H9 (cell line): ENCODE data around the gene RUNX1. TPM values are rescaled to one million over a fixed set of nuclear protein-coding genes. Genes with fewer than 3 reads are reported as not detected.

Source experiments
- DNase-seq: peaks from one replicate; pipeline ENCODE4 v3.0.0-alpha.2; 2017
- H2AFZ ChIP-seq: one replicate; pipeline ENCODE4 v1.6.1; 2013; ENCODE audit warnings: mild to moderate bottlenecking, low read length, control low read depth, moderate library complexity
- H2AK5ac ChIP-seq: 2 replicates; pipeline ENCODE4 v1.6.1; 2013; ENCODE audit warnings: low read length, control low read depth, mixed read lengths; ENCODE audit not compliant: insufficient read length
- H2BK120ac ChIP-seq: one replicate; pipeline ENCODE4 v1.6.1; 2013; ENCODE audit warnings: low read depth, mild to moderate bottlenecking, low read length, control low read depth, inconsistent platforms; ENCODE audit not compliant: poor library complexity, severe bottlenecking
- H2BK12ac ChIP-seq: 2 replicates; pipeline ENCODE4 v1.6.1; 2013; ENCODE audit warnings: low read length, control low read depth, mixed read lengths, low read depth; ENCODE audit not compliant: insufficient read length
- H2BK15ac ChIP-seq: 2 replicates; pipeline ENCODE4 v1.6.1; 2013; ENCODE audit warnings: low read depth, low read length, control low read depth
- H2BK20ac ChIP-seq: one replicate; pipeline ENCODE4 v1.6.1; 2013; ENCODE audit warnings: low read depth, mild to moderate bottlenecking, low read length, control low read depth, inconsistent platforms; ENCODE audit not compliant: poor library complexity, severe bottlenecking
- H2BK5ac ChIP-seq: 2 replicates; pipeline ENCODE4 v1.6.1; 2013; ENCODE audit warnings: low read length, control low read depth, mixed read lengths; ENCODE audit not compliant: insufficient read length
- H3K14ac ChIP-seq: 2 replicates; pipeline ENCODE4 v1.6.1; 2013; ENCODE audit warnings: low read length, control low read depth; ENCODE audit not compliant: insufficient read depth
- H3K18ac ChIP-seq: 2 replicates; pipeline ENCODE4 v1.6.1; 2013; ENCODE audit warnings: low read depth, mild to moderate bottlenecking, mixed read lengths, low read length, control low read depth; ENCODE audit not compliant: insufficient read length
- H3K23ac ChIP-seq: 2 replicates; pipeline ENCODE4 v1.6.1; 2013; ENCODE audit warnings: low read length, control low read depth, mixed read lengths, low read depth; ENCODE audit not compliant: insufficient read length
- H3K23me2 ChIP-seq: 2 replicates; pipeline ENCODE4 v1.6.1; 2013; ENCODE audit warnings: low read depth, mild to moderate bottlenecking, mixed read lengths, low read length, control low read depth; ENCODE audit not compliant: insufficient read length, poor library complexity, severe bottlenecking
- H3K27ac ChIP-seq: 2 replicates; pipeline ENCODE4 v1.5.1; 2013; ENCODE audit warnings: low read length, control low read depth, mixed read lengths, low read depth; ENCODE audit not compliant: insufficient read length
- H3K27me3 ChIP-seq: 2 replicates; pipeline ENCODE4 v1.6.1; 2013; ENCODE audit warnings: low read length, control low read depth, inconsistent platforms; ENCODE audit not compliant: insufficient read depth
- H3K4ac ChIP-seq: 2 replicates; pipeline ENCODE4 v1.6.1; 2013; ENCODE audit warnings: low read depth, mild to moderate bottlenecking, control low read depth, inconsistent platforms, low read length, moderate library complexity
- H3K4me1 ChIP-seq: 2 replicates; pipeline ENCODE4 v1.6.1; 2013; ENCODE audit warnings: low read length, control low read depth, inconsistent platforms; ENCODE audit not compliant: insufficient read depth
- H3K4me2 ChIP-seq: 2 replicates; pipeline ENCODE4 v1.6.1; 2013; ENCODE audit warnings: low read length, control low read depth, mixed read lengths; ENCODE audit not compliant: insufficient read length, insufficient read depth
- H3K56ac ChIP-seq: 2 replicates; pipeline ENCODE4 v1.6.1; 2013; ENCODE audit warnings: low read depth, mild to moderate bottlenecking, mixed read lengths, low read length, control low read depth; ENCODE audit not compliant: insufficient read length
- H3K79me1 ChIP-seq: 2 replicates; pipeline ENCODE4 v1.6.1; 2013; ENCODE audit warnings: low read depth, mild to moderate bottlenecking, moderate library complexity, low read length, control low read depth, inconsistent platforms; ENCODE audit not compliant: insufficient read depth, poor library complexity, severe bottlenecking
- H3K79me2 ChIP-seq: 2 replicates; pipeline ENCODE4 v1.6.1; 2013; ENCODE audit warnings: low read length, control low read depth, inconsistent platforms; ENCODE audit not compliant: insufficient read depth
- H3K9ac ChIP-seq: 2 replicates; pipeline ENCODE4 v1.6.1; 2013; ENCODE audit warnings: low read length, control low read depth, mixed read lengths; ENCODE audit not compliant: insufficient read length; ENCODE audit errors: extremely low read depth
- H3K9me3 ChIP-seq: one replicate; pipeline ENCODE4 v1.6.1; 2013; ENCODE audit warnings: low read depth, low read length, inconsistent platforms; ENCODE audit not compliant: control insufficient read depth
- H3T11ph ChIP-seq: one replicate; pipeline ENCODE4 v1.6.1; 2013; ENCODE audit warnings: mild to moderate bottlenecking, low read length, control low read depth, inconsistent platforms
- H4K20me1 ChIP-seq: one replicate; pipeline ENCODE4 v1.6.1; 2013; ENCODE audit not compliant: control insufficient read depth, insufficient read length, insufficient read depth
- H4K5ac ChIP-seq: 2 replicates; pipeline ENCODE4 v1.6.1; 2013; ENCODE audit warnings: low read depth, mild to moderate bottlenecking, mixed read lengths, low read length, control low read depth; ENCODE audit not compliant: insufficient read length
- H4K8ac ChIP-seq: replicated peaks from 2 replicates; pipeline ENCODE4 v1.6.1; 2013; ENCODE audit warnings: low read length, control low read depth, mixed read lengths, low read depth; ENCODE audit not compliant: insufficient read length
- H4K91ac ChIP-seq: 2 replicates; pipeline ENCODE4 v1.6.1; 2013; ENCODE audit warnings: low read depth, mild to moderate bottlenecking, moderate library complexity, mixed read lengths, low read length, control low read depth; ENCODE audit not compliant: insufficient read length
- H3K27ac Mint-ChIP-seq, 3 experiments: 2 replicates in 2 of 3; 3 replicates in 1 of 3; pipeline ENCODE4 v1.8.0; 2020 to 2021; ENCODE audit warnings: mixed read lengths in 3 of 3, mild to moderate bottlenecking in 1 of 3, moderate library complexity in 1 of 3
- H3K27me3 Mint-ChIP-seq: 2 replicates; pipeline ENCODE4 v1.8.0; 2021; ENCODE audit warnings: low read depth, mild to moderate bottlenecking, moderate library complexity, mixed read lengths
- H3K36me3 Mint-ChIP-seq, 3 experiments: 2 replicates in 2 of 3; 3 replicates in 1 of 3; pipeline ENCODE4 v1.8.0; 2020 to 2021; ENCODE audit warnings: low read depth in 3 of 3, mixed read lengths in 3 of 3; ENCODE audit not compliant: insufficient read depth in 1 of 3
- H3K4me1 Mint-ChIP-seq, 2 experiments: 2 replicates each; pipeline ENCODE4 v1.8.0; 2020; ENCODE audit warnings: mixed read lengths in 2 of 2
- H3K4me3 Mint-ChIP-seq, 2 experiments: 2 replicates in 1 of 2; 3 replicates in 1 of 2; pipeline ENCODE4 v1.8.0; 2020 to 2021; ENCODE audit warnings: mild to moderate bottlenecking in 2 of 2, mixed read lengths in 2 of 2, moderate library complexity in 1 of 2
- H3K9me3 Mint-ChIP-seq, 2 experiments: 2 replicates in 1 of 2; 3 replicates in 1 of 2; pipeline ENCODE4 v1.8.0; 2020; ENCODE audit warnings: mild to moderate bottlenecking in 2 of 2, mixed read lengths in 2 of 2, moderate library complexity in 1 of 2
- CTCF ChIP-seq: fragments of 200-600 bp; sonication (generic); conservative IDR thresholded peaks from 3 replicates; pipeline ENCODE4 v1.8.0; 2021; ENCODE audit warnings: antibody characterized with exemption, mild to moderate bottlenecking
- WGBS: extraction: QIAGEN DNeasy Blood & Tissue Kit; methylation state at CpG from one replicate; pipeline ENCODE4 v1.1.7; 2013; ENCODE audit warnings: missing lambda C conversion rate, low lambda C conversion rate, mixed read lengths; ENCODE audit not compliant: insufficient read length; ENCODE audit errors: extremely low coverage; 5-methylcytosine and 5-hydroxymethylcytosine counted together
- total RNA-seq: library from RNA; stranded (reverse); gene quantifications from 2 replicates; pipeline ENCODE4 v1.2.1, GENCODE V29; 2021

The RUNX1 gene
- total RNA-seq, 1 experiment from 2014 or later: 0.72 TPM

GRCh38 chr21:34923202-34923601, 125.9 kb downstream of the RUNX1 start:
- H2AFZ ChIP-seq: no peak overlapping the region
- H2AK5ac ChIP-seq: no peak overlapping the region
- H4K5ac ChIP-seq: no peak overlapping the region
- Mint-ChIP-seq H3K27me3 (peaks cover 2% of the 10 kb centered on the region), H3K36me3 (no peaks in the 10 kb centered on the region), H3K4me3 (no peak overlapping the region), H3K9me3 (no peaks in the 10 kb centered on the region), H3K4me1 (no peaks in the 10 kb centered on the region), H3K27ac (no peak overlapping the region)
- no peak overlapping the region for H3K18ac ChIP-seq
- H2BK15ac ChIP-seq: no peak overlapping the region
- no peak overlapping the region for H4K8ac ChIP-seq
- no peak overlapping the region for H3K14ac ChIP-seq
- no peaks in the 10 kb centered on the region for H3K79me2 ChIP-seq
- H3K23me2 ChIP-seq: no peaks in the 10 kb centered on the region
- no peak overlapping the region for H3K23ac ChIP-seq
- H3K9me3 ChIP-seq: no peaks in the 10 kb centered on the region
- no peak overlapping the region for H2BK5ac ChIP-seq
- H2BK12ac ChIP-seq: no peak overlapping the region
- no peak for TF ChIP-seq CTCF
- DNase-seq: no peak
- no peaks in the 10 kb centered on the region for H3K27me3 ChIP-seq
- no peak overlapping the region for H3K4ac ChIP-seq
- no peak overlapping the region for H3K27ac ChIP-seq
- H4K91ac ChIP-seq: no peak overlapping the region
- WGBS: no CpG with 5 or more reads among the region's 4 CpGs
- no peaks in the 10 kb centered on the region for H4K20me1 ChIP-seq
- H3T11ph ChIP-seq: no peak overlapping the region
- H3K79me1 ChIP-seq: no peaks in the 10 kb centered on the region
- no peak overlapping the region for H3K9ac ChIP-seq
- no peaks in the 10 kb centered on the region; the same call in 1 of the 2 replicates for H3K4me1 ChIP-seq
- no peak overlapping the region for H2BK20ac ChIP-seq
- no peak overlapping the region for H3K4me2 ChIP-seq
- no peak overlapping the region for H3K56ac ChIP-seq
- no peak overlapping the region for H2BK120ac ChIP-seq
